SKM-1 (cell line): ENCODE measurements around the gene ZNF101.

Experiments
- DNase-seq: peaks from one replicate; lab custom pipeline; 2025; ENCODE audit not compliant: unreplicated experiment; lab: John Stamatoyannopoulos, UW

Gene ZNF101

GRCh38 chr19:19637523-19638251 is 31.0 kb upstream of the ZNF101 start:
- no peak for DNase-seq

GRCh38 chr19:19642506-19643157 is 26.0 kb upstream of the ZNF101 start:
- no peak for DNase-seq

DNA sequence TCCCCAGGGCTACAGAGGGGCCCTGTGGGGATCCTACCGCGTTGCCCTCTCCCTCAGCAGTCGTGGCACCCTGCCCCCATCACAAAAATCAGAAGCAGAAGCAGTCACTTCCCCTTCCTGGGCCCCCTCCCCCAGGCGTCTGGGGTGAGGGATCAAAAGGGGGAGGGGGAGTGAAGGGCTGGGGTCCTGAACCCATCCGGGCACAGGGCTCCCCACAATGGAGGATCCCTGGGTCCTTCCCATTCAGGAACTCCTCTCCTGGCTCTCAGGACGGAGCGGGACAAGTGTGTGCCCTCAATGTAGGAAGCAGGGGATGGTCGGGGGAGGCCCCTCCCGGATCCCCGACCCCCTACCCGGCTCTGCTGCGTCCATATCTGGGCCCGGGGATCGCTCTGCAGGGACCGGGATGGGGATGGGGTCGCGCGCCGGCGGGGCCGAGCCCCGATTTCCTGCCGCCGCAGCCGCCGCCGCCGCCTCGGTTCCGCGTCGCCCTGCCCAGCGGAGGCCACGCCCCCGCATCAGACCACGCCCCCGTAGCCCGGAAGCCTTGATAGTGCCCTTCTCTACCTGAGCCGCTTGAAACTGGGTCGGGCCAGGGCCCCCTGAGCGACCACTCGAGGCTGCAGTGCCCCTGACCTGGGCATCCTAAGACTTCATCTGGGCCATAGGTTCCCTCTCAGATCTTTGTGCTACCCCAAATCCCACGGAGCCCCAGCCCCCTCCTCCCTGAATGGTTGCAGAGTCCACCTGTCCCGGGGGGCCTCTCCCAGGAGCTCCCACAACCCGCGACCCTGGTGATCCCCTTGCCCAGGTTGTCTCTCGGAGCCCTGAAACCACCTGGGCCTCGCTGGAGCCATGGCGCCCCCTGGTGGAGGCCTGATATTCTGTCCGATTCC is 25.2 kb upstream of the ZNF101 start, which contains the start of gene GMIP:
Gene GMIP (minus strand): TSS at position 500 of the 896 bp plus-strand sequence. CDS start 128 bp downstream, at position 372.
- DNase-seq = peak; percentile 79

DNA sequence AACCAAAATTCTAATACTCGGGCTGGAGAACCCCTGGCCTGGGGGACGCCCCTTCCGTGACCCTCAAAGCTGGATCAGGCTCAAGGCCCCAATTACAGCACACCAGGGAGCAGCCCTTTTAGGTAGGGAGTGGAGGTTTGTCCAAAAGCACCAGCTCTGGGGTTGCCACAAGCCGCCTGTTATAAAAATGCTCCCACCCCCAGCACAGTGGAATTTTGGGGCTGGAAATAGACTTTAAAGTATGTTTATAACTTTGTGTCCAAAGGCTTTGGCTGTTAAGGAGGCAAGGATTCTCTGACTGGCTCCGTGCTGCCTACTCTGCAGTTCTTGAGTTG is 24.6 kb upstream of the ZNF101 start:
- no peak for DNase-seq

DNA sequence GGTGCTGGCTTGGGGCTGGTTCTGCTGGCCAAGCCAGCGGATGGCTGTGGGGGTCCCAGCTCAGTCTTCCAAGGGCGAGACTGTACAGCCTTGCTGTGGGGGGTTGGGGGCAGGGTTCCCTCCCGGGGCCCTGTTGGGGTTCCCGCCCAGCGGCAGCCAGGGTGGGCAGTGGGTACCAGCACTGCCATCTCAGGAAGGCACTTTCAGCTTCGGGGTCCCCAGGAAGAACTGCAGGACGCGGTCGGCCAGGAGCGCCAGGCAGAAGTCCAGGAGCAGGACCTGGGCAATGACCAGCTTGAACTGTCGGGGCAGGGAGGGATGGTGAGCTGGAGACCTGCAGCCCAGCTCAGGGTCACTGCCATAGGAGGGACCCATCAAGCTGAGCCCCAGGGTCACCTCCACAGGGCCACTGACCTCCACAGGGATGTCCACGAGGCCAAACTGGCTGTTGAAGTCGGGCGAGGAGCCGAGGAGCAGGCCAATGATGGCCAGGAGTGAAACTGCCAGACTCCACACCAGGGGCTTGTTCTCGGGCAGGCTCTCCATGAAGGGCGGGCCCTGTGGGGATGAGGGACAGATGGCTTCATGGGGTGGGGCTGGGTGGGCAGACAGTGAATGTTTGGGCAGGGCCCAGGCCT is 23.3 kb upstream of the ZNF101 start:
- no peak for DNase-seq

DNA sequence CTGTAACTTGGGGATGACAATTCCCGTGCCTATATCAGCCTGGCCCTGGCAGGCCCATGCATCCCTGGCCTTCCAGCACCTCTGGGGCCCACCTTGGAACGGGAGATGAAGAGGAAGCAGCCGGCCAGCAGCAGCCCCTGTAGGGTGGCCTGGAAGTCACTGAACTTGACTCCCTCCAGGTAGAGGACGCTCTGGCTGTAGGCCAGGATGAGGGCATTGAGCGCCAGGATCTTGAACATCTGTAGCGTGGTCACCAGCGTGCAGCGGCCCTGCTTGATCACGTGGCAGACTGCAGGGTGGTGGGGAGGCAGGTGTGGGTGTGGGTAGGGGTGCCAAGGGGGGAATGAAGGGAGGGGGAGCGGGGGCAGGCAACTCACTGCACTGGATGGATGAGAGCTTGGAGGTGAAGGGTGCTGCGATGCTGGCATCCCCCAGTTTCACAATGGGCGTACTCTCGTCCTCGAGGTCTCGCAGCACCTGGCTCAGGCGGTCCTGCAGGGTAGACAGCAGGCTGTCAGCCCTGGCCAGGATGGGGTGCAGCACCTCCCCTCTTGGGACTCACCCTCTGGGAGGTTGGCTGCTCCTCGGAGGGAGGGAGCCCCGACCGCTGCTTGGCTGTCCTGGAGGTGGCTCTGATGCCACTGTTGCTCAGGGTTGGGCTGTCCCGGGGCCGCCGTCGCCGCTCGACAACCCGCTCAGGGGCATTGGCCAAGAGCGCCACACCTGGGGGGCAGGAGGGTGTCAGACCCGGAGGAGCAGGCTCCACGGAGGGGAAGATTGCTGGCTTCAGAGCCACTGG is 21.4 kb upstream of the ZNF101 start:
- no peak for DNase-seq

- DNase-seq = no peak
Observed at GRCh38 chr19:19649155-19649554, 19.5 kb upstream of the ZNF101 start.

DNA sequence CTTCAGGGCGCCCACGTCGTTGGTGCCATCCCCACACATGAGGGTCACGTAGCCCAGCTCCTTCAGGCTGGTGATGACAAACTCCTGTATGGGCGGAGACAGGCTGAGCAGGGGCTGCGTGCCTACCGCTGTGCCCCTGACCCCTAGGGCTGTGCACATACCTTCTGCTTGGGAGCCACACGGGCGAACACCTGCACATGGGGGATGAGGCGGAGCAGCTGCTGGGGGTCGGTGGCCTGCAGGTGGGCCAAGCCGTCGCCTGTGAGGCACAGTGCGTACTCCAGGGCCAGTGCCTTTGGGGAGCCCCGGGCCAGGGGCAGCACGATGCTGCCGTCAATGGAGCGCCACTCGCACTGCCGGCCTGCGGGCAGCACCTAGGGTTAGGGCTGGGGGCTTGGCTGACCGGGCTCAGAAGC is 19.1 kb upstream of the ZNF101 start:
- DNase-seq = no peak

DNA sequence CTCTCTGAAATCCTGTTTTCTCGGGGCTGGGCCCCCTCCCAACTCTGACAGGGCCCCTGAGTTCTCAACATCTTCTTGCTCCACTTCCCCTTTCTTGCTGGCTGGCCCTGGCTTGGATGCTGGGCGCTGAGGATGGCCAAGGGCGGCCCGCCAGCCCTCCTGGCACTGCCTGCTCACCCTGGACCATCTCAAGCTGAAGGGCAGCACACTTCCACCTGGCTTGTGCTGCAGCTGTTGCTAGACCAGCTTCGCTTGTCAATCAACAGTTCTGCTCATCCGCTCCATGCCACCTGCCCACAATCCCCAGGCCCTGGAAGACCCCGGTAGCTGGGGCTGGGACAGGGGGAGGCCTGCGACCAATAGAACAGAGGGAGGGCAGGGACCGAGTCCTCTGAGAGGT is 18.3 kb upstream of the ZNF101 start:
- DNase-seq = no peak

GRCh38 chr19:19651076-19651475 is 17.6 kb upstream of the ZNF101 start:
- no peak for DNase-seq

DNA sequence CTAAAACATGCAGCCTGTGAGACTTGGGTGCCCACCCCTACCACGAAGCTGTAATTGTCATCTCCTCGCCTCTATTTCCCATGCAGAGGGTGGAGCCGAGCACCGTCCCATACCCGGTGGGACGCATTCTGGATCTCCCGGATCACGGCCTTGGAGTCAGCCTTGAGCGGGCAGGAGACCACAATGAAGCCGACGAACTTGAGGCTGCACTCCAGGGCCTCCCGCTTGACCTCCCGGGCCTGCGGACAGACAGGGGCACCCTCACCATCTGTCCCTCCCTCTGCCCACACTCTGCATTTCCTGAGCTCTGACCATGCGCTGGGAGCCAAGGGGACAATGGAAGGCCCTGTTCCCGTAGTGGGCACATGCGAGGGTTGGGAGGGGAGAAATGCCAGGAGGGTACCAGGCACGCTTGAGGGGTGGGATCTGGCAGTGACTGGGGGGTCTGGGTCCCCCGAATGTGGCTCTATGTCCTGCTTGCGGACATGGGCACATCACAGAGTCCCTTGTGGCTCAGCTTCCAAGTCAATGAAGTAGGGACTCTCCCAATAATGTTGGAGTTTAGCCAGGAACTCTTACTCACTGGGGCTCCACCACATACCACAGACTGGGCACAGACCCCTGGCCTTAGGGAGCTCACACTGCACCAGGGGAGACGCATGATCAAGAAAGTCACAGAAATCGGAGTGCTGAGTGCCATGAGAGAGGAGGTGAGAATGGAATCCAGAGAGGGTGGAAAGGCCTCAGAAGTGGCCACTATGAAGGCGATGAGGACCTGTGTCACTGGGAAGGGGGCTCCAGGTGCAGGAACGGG is 15.9 kb upstream of the ZNF101 start:
- no peak for DNase-seq

GRCh38 chr19:19653597-19654147 is 15.0 kb upstream of the ZNF101 start:
- DNase-seq = no peak

DNA sequence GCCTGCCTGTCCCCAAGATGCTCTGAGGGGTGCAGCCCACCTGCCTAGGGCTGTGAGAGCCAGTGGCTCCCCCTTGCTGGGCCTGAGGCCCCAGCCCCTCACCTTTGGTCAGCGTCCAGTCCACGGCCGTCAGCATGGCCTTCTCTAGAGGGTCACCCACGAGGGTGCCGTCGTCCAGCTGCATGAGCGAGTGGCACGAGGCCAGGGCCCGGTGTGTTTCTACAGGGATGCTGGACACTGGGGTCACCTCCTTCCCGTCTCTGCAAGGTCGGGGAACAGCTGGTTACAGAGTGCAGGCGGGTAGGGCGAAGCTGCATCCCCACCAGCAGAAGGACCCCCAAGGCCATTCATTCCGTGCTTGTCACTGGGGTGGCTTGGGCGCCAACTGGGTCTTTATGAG is 14.2 kb upstream of the ZNF101 start:
- no peak for DNase-seq

GRCh38 chr19:19655051-19655594 is 13.5 kb upstream of the ZNF101 start:
- DNase-seq = no peak

DNA sequence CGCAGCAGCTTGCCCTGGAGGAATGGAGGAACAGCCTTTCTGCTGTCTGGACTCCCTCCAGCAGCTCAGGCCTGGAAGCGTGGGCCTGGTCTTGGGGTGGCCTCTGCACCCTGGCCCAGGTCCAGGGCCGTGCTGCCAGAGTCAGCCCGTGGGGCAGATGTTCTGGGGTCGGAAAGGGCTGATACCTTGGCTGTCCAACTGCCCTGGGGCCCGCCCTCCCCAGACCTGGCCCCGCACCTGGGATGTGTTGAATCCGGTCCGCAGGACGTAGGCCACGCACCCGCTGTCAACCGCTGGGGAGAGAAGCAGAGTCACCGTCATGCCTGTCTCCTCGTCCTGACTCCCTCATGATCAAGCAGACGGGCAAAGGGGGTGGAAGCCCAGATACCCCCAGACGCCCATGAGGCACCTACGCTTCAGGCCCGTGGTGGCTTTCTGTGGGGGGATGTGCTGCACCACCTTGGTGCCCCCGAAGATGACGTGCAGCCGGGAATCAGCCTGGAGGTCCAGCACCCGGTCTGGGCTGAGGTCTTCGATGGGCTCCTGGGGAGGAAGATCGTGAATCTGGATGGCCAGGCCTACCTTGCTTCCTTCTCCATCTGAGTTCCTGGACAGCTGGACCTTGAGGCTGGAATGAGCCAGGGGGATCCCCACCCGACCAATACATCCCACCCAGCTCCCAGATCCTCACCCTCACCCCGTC is 12.8 kb upstream of the ZNF101 start:
- DNase-seq = no peak

DNA sequence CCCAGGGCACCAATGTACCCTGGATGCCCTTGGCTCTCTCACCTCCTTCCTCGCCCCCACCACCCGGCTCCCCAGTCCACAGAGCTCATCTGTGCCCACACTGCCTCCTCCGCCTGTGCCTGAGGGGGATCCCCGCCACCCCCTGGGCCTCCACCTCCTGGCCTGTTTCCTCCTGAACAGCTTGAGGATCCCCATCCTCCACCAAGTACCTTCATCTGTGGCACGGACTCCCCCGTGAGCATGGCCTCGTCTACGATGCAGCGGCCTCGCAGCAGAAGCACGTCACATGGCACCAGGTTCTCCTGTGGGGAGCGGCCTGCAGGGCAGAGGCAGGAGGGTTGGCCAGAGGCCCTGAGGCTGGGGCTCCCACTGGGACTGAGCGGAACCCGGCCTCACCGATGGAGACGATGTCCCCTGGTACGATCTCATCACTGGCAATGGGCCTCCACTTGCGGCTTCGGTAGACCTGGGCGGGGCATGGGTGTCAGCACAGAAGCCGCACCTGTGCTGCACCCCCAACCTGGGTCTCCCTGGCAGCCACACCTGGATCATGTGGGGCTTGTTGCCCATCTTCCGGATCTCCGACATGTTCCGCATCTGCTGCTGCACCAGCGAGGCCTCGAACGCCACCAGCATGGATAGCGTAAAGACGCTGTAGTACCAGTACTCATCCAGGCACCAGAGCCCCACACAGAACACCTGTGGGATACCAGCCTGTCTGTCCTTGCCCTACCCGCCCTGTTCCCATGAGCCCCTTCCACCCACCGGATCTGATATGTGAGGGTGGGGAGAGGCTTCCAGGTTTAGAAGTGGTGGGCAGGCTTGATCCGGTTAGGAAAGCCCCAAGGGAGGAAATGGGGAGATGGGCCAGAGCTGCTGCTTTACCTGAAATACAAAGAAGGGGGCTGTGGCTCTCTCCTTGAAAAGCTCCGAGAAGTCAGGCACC is 11.9 kb upstream of the ZNF101 start:
- DNase-seq = no peak

GRCh38 chr19:19657397-19657783 is 11.2 kb upstream of the ZNF101 start:
- no peak for DNase-seq
